Coronary artery (tissue), 2 donors: ENCODE measurements around the gene IQCH.

Experiments
- DNase-seq: peaks from one replicate; pipeline ENCODE4 v3.0.0-alpha.2; 2017; ENCODE audit warnings: low spot score
- H3K27ac ChIP-seq, 2 donors: fragments of 200-600 bp; sonication (generic); one replicate each; pipeline ENCODE4 v1.5.1; 2016 to 2019
- H3K4me3 ChIP-seq: fragments of 200-600 bp; sonication (generic); 2 replicates; pipeline ENCODE4 v1.5.1; 2016; ENCODE audit warnings: mild to moderate bottlenecking, moderate library complexity
- TF ChIP-seq, protein P1 (sequence below): fragments of 200-600 bp; sonication (generic); IDR thresholded peaks from one replicate; pipeline ENCODE4 v1.5.1; 2019; ENCODE audit warnings: antibody characterized with exemption

The IQCH gene

DNA sequence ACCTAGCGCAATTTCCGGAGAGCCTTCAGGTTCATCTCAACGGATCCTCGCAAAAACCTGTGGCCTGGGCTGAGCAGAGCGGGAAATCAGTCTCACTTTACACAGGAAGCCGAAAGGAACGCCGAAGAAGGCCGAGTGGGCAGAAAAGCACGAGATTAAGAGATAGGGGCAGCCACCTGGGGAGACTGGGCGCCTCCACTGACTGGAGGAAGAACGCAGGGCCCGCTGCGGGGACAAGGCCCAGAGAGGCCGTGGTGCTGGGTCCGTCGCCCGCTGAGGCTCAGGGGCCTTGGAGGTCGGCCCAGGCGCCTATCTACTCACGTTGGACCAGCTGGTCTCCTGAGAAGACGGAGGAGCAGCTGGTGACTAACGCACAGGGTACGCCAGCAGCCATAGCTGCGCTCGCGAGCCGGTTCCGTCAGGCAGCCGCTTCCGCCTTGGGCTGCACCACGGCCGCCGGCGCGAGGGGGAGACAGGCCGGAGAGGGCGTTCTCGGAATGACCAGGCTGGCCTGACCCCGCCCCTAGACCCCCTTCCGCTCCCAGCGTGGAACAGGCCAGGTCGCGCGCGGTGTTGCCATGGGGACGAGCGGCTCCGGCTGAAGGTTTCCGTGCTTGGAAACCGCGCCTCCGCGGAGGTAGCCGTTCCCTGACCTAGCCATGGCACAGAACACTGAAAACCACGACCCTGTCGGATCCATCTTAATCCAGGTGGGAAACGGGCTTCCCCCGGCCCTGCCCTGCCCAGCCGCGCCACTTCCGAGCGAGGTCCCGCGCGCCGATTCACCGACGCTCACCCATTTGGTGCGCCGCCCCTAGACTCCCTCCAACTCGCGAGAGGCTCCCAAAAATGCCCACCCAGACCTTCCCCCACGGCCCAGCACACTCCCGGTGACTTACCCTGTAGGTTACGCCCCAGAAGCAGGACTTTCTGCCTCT, at the start of gene IQCH, which contains the start of gene AAGAB:
TSS of gene IQCH (plus strand) at position 549 of the 938 bp plus-strand sequence. CDS start at position 660, 111 bp downstream.
TSS of gene AAGAB (minus strand) at position 424 of the 938 bp plus-strand sequence. CDS start at position 394, 30 bp downstream.
- peak within 1 kb of the TSS; percentile 89 for H3K4me3 ChIP-seq
- DNase-seq = peak; percentile 98
- H3K27ac ChIP-seq = peak within 1 kb of the TSS; percentile 75 to 87
- TF ChIP-seq, protein P1, sequence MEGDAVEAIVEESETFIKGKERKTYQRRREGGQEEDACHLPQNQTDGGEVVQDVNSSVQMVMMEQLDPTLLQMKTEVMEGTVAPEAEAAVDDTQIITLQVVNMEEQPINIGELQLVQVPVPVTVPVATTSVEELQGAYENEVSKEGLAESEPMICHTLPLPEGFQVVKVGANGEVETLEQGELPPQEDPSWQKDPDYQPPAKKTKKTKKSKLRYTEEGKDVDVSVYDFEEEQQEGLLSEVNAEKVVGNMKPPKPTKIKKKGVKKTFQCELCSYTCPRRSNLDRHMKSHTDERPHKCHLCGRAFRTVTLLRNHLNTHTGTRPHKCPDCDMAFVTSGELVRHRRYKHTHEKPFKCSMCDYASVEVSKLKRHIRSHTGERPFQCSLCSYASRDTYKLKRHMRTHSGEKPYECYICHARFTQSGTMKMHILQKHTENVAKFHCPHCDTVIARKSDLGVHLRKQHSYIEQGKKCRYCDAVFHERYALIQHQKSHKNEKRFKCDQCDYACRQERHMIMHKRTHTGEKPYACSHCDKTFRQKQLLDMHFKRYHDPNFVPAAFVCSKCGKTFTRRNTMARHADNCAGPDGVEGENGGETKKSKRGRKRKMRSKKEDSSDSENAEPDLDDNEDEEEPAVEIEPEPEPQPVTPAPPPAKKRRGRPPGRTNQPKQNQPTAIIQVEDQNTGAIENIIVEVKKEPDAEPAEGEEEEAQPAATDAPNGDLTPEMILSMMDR = no peak

DNA sequence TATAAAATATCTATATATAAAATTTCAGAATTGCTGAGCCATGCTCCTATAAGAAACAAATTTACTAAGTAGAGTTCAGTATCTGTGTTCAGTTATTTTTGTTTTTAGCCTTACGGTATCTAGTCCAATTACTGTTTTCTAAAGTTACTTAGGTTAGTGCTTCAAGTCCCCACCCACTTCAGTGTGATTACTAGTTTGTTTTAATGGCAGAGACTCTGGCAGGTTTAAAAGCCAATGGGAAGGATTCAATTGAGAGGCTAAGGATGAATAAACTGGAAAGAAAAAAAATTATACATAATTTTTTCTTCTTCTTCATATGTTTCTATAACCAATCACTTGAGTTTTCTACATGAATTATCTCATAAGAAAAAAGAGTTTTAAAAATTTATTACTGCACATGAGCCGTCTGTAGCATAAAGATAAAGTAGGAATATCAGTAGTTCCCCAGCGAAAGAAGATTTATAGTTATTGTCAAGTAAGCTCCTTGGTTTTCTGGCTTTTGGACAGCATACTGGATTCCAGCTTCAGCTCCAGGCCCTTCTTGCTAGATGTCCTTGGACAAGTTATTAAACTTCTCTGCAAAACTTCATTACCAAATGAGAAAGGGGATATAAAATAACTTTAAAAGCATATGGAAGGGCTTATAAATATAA, 46.9 kb upstream of the IQCH start:
- H3K27ac ChIP-seq = no peak overlapping the region
- H3K4me3 ChIP-seq = no peak overlapping the region
- TF ChIP-seq, protein P1 = no peak
- no peak for DNase-seq

DNA sequence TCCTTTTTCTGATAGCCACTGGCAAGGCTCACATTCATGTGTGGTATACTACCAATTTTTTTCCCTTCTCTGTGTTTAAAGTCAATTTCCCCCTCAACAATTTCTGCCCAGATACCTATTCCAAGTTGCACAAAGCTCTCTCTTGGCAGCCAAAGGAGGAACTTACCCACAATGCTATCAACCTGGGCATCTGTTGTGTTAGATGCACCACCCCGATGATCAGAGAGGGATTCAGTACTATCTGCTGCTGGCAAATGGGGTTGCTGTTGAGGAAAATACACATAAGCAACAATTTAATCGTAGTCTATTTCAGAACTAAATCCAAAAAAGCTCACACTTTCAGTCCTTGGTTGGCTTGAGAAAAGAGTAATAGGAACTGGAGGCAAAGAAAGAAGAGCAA, 46.2 kb upstream of the IQCH start:
- no peak overlapping the region for H3K4me3 ChIP-seq
- TF ChIP-seq, protein P1 = no peak
- H3K27ac ChIP-seq = no peak overlapping the region
- DNase-seq = no peak

DNA sequence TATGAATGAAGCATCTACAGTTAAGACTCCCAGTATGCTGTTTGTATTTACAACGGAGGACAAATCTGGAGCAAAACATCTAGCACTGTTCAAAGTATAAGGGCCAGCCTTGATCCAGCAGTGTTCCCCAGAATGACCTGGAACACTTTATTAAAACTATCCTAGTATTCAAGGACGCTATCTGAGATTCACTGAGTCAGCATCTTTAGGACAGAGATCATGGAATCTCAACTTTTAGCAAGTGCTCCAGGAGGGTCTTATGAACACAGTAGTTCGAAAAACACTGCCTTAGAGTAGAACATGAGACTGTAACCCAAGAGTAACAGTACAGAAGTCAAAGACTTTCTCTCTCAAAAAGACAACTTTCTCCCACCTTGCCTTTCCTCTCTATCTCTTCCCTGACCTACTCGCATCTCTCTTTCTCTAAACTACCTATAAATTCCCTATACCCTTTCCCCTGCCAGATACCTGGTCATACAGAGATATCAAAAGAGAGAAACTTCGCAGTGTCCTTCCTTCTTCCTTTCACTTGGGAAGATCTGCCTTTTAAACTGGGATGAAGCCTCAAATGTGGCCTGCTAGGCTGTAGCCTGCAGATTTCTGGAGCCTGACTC, 43.9 kb upstream of the IQCH start:
- DNase-seq = no peak

DNA sequence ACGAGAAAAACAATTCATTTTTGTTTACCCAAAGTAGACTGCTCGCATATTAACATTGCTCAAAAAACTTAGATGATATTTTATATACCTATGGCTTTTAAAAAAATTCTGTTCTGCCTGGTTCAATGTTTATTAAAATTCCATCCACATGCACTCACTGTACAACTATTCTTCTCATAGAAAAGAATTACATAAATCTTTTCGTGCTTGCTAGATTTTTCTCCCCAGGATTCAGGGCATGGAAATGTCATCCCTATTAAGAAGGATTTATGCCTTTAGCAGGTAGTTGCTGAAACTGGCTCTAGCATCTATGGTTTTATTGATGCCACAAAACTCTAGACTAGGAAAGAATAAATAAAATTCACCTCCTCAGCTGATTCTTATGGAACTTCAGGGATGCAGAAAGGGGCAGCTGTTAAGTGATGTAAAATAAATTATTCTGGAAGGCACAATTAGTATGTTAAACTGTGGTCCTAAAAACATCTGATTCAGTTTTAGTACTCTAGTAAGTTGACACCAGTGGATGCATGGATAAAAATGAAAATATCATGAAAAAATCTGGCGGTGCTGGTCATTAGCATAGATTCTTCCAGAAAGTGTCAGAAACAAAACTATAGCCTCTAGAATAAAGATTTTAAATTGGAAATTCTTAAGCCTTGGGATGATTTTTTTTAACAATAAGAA, 41.8 kb upstream of the IQCH start:
- no peak for DNase-seq
- Histone ChIP-seq H3K4me3 (no peak overlapping the region), H3K27ac (no peak overlapping the region)
- TF ChIP-seq, protein P1 = no peak

More for the DNA sequence above, 43.9 kb upstream of the IQCH start:
- no peak overlapping the region for H3K27ac ChIP-seq
- no peak overlapping the region for H3K4me3 ChIP-seq
- TF ChIP-seq, protein P1 = no peak

DNA sequence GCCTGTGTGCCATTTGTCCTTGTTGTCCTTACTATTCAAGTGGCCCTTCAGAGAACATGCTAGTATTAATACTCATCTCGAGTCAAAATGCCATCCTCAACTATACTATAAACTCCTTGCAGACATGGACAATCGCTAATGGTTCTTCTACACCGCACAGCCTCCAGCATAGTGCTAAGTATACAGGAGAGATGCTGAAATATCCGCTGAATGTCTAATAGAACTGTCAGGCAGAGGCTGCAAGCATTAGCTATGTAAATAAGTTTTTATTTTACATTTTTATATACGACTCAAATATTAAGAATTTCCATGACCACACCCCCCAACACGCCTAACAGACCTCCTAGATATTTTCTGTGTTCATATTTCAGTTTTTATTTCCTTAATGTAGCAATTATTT, 39.5 kb upstream of the IQCH start:
- TF ChIP-seq, protein P1 = no peak
- H3K27ac ChIP-seq = no peak overlapping the region
- no peak for DNase-seq
- no peak overlapping the region for H3K4me3 ChIP-seq
